Heart right ventricle (tissue), 16 donors: ENCODE measurements around the gene NEURL4. TPM values are rescaled to one million over a fixed set of nuclear protein-coding genes. Genes with fewer than 3 reads are reported as not detected.

ENCODE experiments used
- ATAC-seq, 8 donors: fragments of 200-7000 bp; cut with Tn5 transposase; one replicate each; pipeline ENCODE4 v1.9.1; 2020; ENCODE audit warnings: mild to moderate bottlenecking in 8 of 8, moderate library complexity in 8 of 8, moderate number of reproducible peaks in 1 of 8
- DNase-seq, 2 donors: peaks; one replicate each; pipeline ENCODE4 v3.0.0-alpha.2; 2020
- H3K27ac ChIP-seq, 10 donors: fragments of 200-600 bp; sonication (generic) in 2 of 10; one replicate each; pipeline versions ENCODE4 v1.5.0 to v1.8.0; 2020 to 2022; ENCODE audit warnings: mild to moderate bottlenecking in 3 of 10
- H3K27me3 ChIP-seq, 7 donors: fragments of 200-600 bp; one replicate each; pipeline ENCODE4 v1.8.0; 2021 to 2022; ENCODE audit warnings: mild to moderate bottlenecking in 2 of 7
- H3K36me3 ChIP-seq, 9 donors: fragments of 200-600 bp; sonication (generic) in 1 of 9; one replicate each; pipeline versions ENCODE4 v1.5.0 to v1.8.0; 2020 to 2022; ENCODE audit warnings: mild to moderate bottlenecking in 2 of 9
- H3K4me1 ChIP-seq, 9 donors: fragments of 200-600 bp; sonication (generic) in 1 of 9; one replicate each; pipeline versions ENCODE4 v1.5.0 to v1.8.0; 2020 to 2022; ENCODE audit warnings: mild to moderate bottlenecking in 4 of 9
- H3K4me3 ChIP-seq, 10 donors: fragments of 200-600 bp; sonication (generic) in 2 of 10; one replicate each; pipeline versions ENCODE4 v1.5.0 to v1.8.0; 2020 to 2022; ENCODE audit warnings: mild to moderate bottlenecking in 7 of 10, moderate library complexity in 2 of 10
- H3K9me3 ChIP-seq, 11 donors: fragments of 200-600 bp in 10 of 11; sonication (generic) in 2 of 11; one replicate each; pipeline versions ENCODE4 v1.5.0 to v1.8.0; 2013 to 2022; ENCODE audit warnings: mild to moderate bottlenecking in 2 of 11, control low read depth in 1 of 11, moderate library complexity in 1 of 11
- CTCF ChIP-seq, 9 donors: fragments of 200-600 bp; sonication (generic) in 2 of 9; IDR thresholded peaks; one replicate each; pipeline versions ENCODE4 v1.5.0 to v1.8.0; 2021 to 2022; ENCODE audit warnings: antibody characterized with exemption in 9 of 9, mild to moderate bottlenecking in 5 of 9, moderate library complexity in 1 of 9
- WGBS, 2 donors: extraction: QIAGEN DNeasy Blood & Tissue Kit; methylation state at CpG; one replicate each; pipeline ENCODE4 v1.1.7; 2013; ENCODE audit warnings: inconsistent platforms in 1 of 2; 5-methylcytosine and 5-hydroxymethylcytosine counted together
- intact Hi-C, 10 donors: fragments of 100-400 bp; cut with DNase I; formaldehyde crosslinking; loops; one replicate each; pipeline versions ENCODE4 v1.11.1 to v1.14.2; 2022
- polyA plus RNA-seq, 2 donors: library from polyadenylated mRNA; stranded (reverse); fragments of 200-250 nt; gene quantifications; one replicate each; pipeline ENCODE4 v1.2.3, GENCODE V29; 2013
- total RNA-seq, 10 donors: library from RNA; stranded (reverse); fragmentation: NEBNext Ultra II Directional in 3 of 10; extraction: Animal tissue kit (Norgen Biotek cat#: 25700) in 3 of 10; gene quantifications; one replicate each; pipeline versions ENCODE4 v1.2.1 to v1.2.4, GENCODE V29; 2021 to 2023
- donor health status: Arrhythmogenic right ventricular cardiomyopathy.
- donor health status: ischemic (EF 13 %, LVEDD 7.1; RV severe dilation, severe dysfunction).
- donor health status: healthy with polysubstance abuse.
- donor health status: DM: no; HTN: yes; CAD: no.
- donor health status: DM: no; HTN: no; CAD: no.
- donor health status: ischemic (EF 25% LVEDD 6.9; RV normal size, moderate dysfunction).
- donor health status: ischemic (EF 25% LVEDD 5.7; RV mildly dilated, moderate dysfunction).
- donor health status: healthy.
- donor health status: DM: yes; HTN: yes; CAD: no.
- donor health status: Ischemic cardiomyopathy.
- donor health status: ischemic (EF 35%, LVEDD 5.7; RV mildly dilated, moderate dysfunction).
- donor health status: nonischemic (EF 11% LVEDD 7.7; RV severe dilation, severe dysfunction).
- donor health status: DM: yes; HTN: yes; CAD: no.
- donor health status: PGD.
- donor health status: ischemic (EF 29% LVEDD 5.4; RV normal size, mild dysfunction).
- donor health status: nonischemic (EF 23%, LVEDD 6.1; RV moderate dilation, normal function).

The NEURL4 gene
- total and polyA plus RNA-seq, 12 donors = 21.7 to 55.5 (median 28.7) TPM

- H3K9me3 ChIP-seq = no peaks in the 10 kb centered on the region
- TF ChIP-seq CTCF (IDR thresholded peaks at IDR 0.05) = no peak
- no peak for ATAC-seq
- peaks cover 0 to 45% (median 7%) of the 10 kb centered on the region in 9 donors for H3K36me3 ChIP-seq
- peak overlapping the region in 3 of 10 donors; percentile 5 to 92 (median 91) for H3K27ac ChIP-seq
- H3K27me3 ChIP-seq = peaks cover 0 to 60% (median 4%) of the 10 kb centered on the region in 7 donors
- no peak overlapping the region for H3K4me3 ChIP-seq
- no peak for DNase-seq
- WGBS, 2 donors = 91 to 93% methylated on average over 16 of the region's 16 CpGs
- H3K4me1 ChIP-seq = peaks cover 0 to 66% (median 28%) of the 10 kb centered on the region in 9 donors
- intact Hi-C loops = loop anchor here in 3 of 10 donors (5.0 kb wide), 1 partner anchor 62 kb away; no protein-coding TSS in a partner anchor
Observed at GRCh38 chr17:7284911-7285310, 44.2 kb downstream of the NEURL4 start.

- H3K27me3 ChIP-seq = peaks cover 0 to 57% (median 4%) of the 10 kb centered on the region in 7 donors
- H3K36me3 ChIP-seq = peaks cover 0 to 45% (median 7%) of the 10 kb centered on the region in 9 donors
- no peak for ATAC-seq
- H3K4me1 ChIP-seq = peaks cover 0 to 61% (median 28%) of the 10 kb centered on the region in 9 donors
- intact Hi-C loops = loop anchor here in 3 of 10 donors (5.0 kb wide), 1 partner anchor 64 kb away; no protein-coding TSS in a partner anchor
- DNase-seq = no peak
- H3K27ac ChIP-seq = peak overlapping the region in 9 of 10 donors; percentile 87 to 98 (median 92)
- 71 to 74% methylated on average over 18 of the region's 18 CpGs for WGBS, 2 donors
- no peak for TF ChIP-seq CTCF (IDR thresholded peaks at IDR 0.05)
- H3K9me3 ChIP-seq = no peaks in the 10 kb centered on the region
- H3K4me3 ChIP-seq = peak overlapping the region; percentile 22 to 66 (median 60)
Observed at GRCh38 chr17:7283471-7284216, 45.5 kb downstream of the NEURL4 start.

DNA sequence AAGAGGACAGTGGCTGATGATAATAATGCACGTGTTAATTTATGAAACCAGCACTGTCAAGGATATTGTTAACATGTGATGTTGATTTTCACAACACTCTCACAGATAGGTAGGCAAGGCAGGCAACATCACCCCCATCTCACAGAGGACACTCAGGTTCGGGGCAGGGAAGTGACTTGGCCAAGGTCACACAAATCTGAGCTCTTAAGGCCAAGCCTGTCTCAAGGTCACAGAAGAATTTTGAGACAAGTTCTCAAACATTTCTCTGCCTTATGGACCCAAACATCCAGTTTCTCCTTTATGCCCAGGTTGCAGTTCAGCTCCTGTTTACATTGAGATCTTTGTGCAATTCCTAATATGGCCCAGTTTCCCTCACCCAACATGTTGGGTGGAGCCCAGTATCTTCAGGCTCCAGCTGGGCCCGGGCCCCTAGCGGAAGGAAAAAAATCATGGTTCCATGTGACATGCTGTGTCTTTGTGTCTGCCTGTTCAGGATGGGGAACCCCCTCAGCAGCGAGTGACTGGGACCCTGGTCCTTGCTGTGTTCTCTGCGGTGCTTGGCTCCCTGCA is 46.3 kb downstream of the NEURL4 start:
- 33 to 38% methylated on average over 6 of the region's 6 CpGs for WGBS, 2 donors
- DNase-seq (no peak), ATAC-seq (no peak)
- peaks cover 0 to 44% (median 7%) of the 10 kb centered on the region in 9 donors for H3K36me3 ChIP-seq
- peaks cover 0 to 55% (median 2%) of the 10 kb centered on the region in 7 donors for H3K27me3 ChIP-seq
- intact Hi-C loops = loop anchor here in 3 of 10 donors (5.0 kb wide), 1 partner anchor 64 kb away; no protein-coding TSS in a partner anchor
- no peaks in the 10 kb centered on the region for H3K9me3 ChIP-seq
- H3K4me3 ChIP-seq = peak overlapping the region; percentile 22 to 66 (median 60)
- TF ChIP-seq CTCF (IDR thresholded peaks at IDR 0.05) = no peak
- peaks cover 0 to 61% (median 28%) of the 10 kb centered on the region in 9 donors for H3K4me1 ChIP-seq
- H3K27ac ChIP-seq = peak overlapping the region; percentile 84 to 98 (median 92)
